SU-DHL-6 (cell line): Measurements from ENCODE around the gene TRAPPC8.

Source experiments
- H2AFZ ChIP-seq: fragments of 200-600 bp; sonication (generic); 2 replicates; pipeline ENCODE4 v1.6.1; 2014; ENCODE audit warnings: low read depth, mild to moderate bottlenecking, moderate library complexity, mixed read lengths, antibody characterized with exemption, low read length; ENCODE audit not compliant: severe bottlenecking
- H3F3A ChIP-seq: fragments of 200-600 bp; shearing (Covaris generic); 2 replicates; pipeline ENCODE4 v1.6.0; 2016; ENCODE audit warnings: antibody characterized with exemption, mild to moderate bottlenecking; ENCODE audit not compliant: insufficient read depth
- H3K27ac ChIP-seq: fragments of 200-600 bp; sonication (generic); 2 replicates; pipeline ENCODE4 v1.5.1; 2016; ENCODE audit warnings: low read depth, mild to moderate bottlenecking, low read length, moderate library complexity, mixed read lengths
- H3K27me3 ChIP-seq: fragments of 200-600 bp; sonication (generic), shearing (Covaris generic); 2 replicates; pipeline ENCODE4 v1.6.0; 2014; ENCODE audit warnings: mild to moderate bottlenecking, low read length
- H3K36me3 ChIP-seq: fragments of 200-600 bp; sonication (generic); 2 replicates; pipeline ENCODE4 v1.6.1; 2014; ENCODE audit warnings: mild to moderate bottlenecking, low read length, mixed read lengths
- H3K4me2 ChIP-seq: fragments of 300-600, 200-600 bp; shearing (Covaris generic), sonication (generic); 2 replicates; pipeline ENCODE4 v1.6.0; 2014; ENCODE audit warnings: low read length, low read depth, mild to moderate bottlenecking; ENCODE audit not compliant: poor library complexity, severe bottlenecking
- H3K4me3 ChIP-seq: fragments of 200-600 bp; sonication (generic); 2 replicates; pipeline ENCODE4 v1.5.1; 2014; ENCODE audit warnings: antibody characterized with exemption, low read length, mild to moderate bottlenecking, mixed read lengths; ENCODE audit not compliant: insufficient read depth, poor library complexity, severe bottlenecking
- H3K79me2 ChIP-seq: fragments of 200-600 bp; sonication (generic); 2 replicates; pipeline ENCODE4 v1.6.1; 2014; ENCODE audit warnings: mild to moderate bottlenecking, low read length, moderate library complexity; ENCODE audit not compliant: insufficient read depth
- H3K9ac ChIP-seq: fragments of 200-600 bp; sonication (generic); 2 replicates; pipeline ENCODE4 v1.7.0; 2014; ENCODE audit warnings: mild to moderate bottlenecking, low read length
- H3K9me2 ChIP-seq: fragments of 200-600 bp; sonication (generic); replicated peaks from 2 replicates; pipeline ENCODE4 v1.6.1; 2014; ENCODE audit warnings: low read length; ENCODE audit not compliant: insufficient read depth
- H3K9me3 ChIP-seq: fragments of 200-600 bp; sonication (generic); 2 replicates; pipeline ENCODE4 v1.6.1; 2014; ENCODE audit warnings: low read length, mixed read lengths; ENCODE audit not compliant: insufficient read depth
- H4K20me1 ChIP-seq: fragments of 200-600 bp; sonication (generic); 2 replicates; pipeline ENCODE4 v1.6.1; 2014; ENCODE audit warnings: low read depth, mild to moderate bottlenecking, antibody characterized with exemption, low read length, moderate library complexity, mixed read lengths
- EZH2phosphoT487 ChIP-seq: fragments of 200-600 bp; sonication (generic), shearing (Covaris generic); conservative IDR thresholded peaks from 2 replicates; pipeline ENCODE4 v1.6.1; 2018; ENCODE audit warnings: mild to moderate bottlenecking, antibody characterized with exemption, low read length, moderate library complexity, mixed read lengths
- TF ChIP-seq, protein P1 (sequence below): fragments of 200-600 bp; sonication (generic); IDR thresholded peaks from one replicate; pipeline ENCODE4 v1.5.1; 2017; ENCODE audit warnings: antibody characterized with exemption, mild to moderate bottlenecking, low read length, moderate library complexity; ENCODE audit not compliant: insufficient read depth, poor library complexity, severe bottlenecking

TRAPPC8 gene

DNA sequence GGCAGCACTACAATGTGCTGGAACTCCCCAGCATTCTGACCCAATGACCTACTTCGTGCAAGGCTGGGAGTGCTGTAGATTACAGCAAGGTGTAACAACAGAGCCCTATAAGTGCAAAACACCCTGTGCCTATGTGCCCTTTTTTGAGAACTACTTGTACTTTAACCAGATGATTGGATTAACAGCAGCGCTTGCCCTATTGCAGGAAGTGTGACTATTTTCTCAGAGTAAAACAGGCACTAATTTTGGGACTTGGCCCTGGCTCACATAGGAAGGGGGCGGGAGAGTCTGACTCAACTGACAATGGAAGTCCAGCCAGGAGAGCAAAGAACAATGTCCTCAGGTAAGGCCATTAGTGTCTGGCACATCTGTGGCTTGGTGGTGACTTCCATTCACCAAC lies 40.1 kb upstream of the TRAPPC8 start:
- H3K4me3 ChIP-seq, result no peak overlapping the region
- no peak overlapping the region for H3K9ac ChIP-seq
- H2AFZ ChIP-seq, result no peak overlapping the region
- no peak overlapping the region for H3K27ac ChIP-seq
- 0 out of 2 replicates have a peak, but pooled peaks cover 4% of the 10 kb centered on the region for H3K9me3 ChIP-seq
- no peaks in the 10 kb centered on the region for H3F3A ChIP-seq
- no peaks in the 10 kb centered on the region for H3K27me3 ChIP-seq
- H3K9me2 ChIP-seq, result no peaks in the 10 kb centered on the region
- no peaks in the 10 kb centered on the region for H3K36me3 ChIP-seq
- no peaks in the 10 kb centered on the region for H4K20me1 ChIP-seq
- H3K79me2 ChIP-seq, result no peaks in the 10 kb centered on the region
- no peak overlapping the region for H3K4me2 ChIP-seq
- TF ChIP-seq, protein P1, sequence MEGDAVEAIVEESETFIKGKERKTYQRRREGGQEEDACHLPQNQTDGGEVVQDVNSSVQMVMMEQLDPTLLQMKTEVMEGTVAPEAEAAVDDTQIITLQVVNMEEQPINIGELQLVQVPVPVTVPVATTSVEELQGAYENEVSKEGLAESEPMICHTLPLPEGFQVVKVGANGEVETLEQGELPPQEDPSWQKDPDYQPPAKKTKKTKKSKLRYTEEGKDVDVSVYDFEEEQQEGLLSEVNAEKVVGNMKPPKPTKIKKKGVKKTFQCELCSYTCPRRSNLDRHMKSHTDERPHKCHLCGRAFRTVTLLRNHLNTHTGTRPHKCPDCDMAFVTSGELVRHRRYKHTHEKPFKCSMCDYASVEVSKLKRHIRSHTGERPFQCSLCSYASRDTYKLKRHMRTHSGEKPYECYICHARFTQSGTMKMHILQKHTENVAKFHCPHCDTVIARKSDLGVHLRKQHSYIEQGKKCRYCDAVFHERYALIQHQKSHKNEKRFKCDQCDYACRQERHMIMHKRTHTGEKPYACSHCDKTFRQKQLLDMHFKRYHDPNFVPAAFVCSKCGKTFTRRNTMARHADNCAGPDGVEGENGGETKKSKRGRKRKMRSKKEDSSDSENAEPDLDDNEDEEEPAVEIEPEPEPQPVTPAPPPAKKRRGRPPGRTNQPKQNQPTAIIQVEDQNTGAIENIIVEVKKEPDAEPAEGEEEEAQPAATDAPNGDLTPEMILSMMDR, result no peak
- no peak for TF ChIP-seq EZH2phosphoT487

DNA sequence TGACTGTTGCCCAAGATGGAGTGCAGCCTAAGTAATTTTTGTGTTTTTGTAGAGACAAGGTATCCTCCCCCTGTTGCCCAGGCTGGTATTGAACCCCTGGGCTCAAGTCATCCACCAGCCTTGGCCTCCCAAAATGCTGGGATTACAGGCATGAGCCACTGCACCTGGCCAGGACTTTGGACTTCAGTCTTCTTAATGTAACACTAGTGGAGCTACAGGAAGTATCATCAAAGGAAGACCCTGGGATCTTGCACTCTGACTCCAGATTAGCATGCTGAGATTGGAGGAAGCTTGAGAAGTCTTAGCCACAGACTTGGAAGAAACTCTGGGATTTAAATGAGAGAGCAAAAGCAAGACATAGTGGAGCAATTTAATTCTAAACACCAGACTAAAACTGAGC lies 37.9 kb upstream of the TRAPPC8 start:
- no peak overlapping the region for H3K4me3 ChIP-seq
- H3F3A ChIP-seq, result no peaks in the 10 kb centered on the region
- H3K9me3 ChIP-seq, result 0 out of 2 replicates have a peak, but pooled peaks cover 4% of the 10 kb centered on the region
- no peak overlapping the region for H2AFZ ChIP-seq
- no peaks in the 10 kb centered on the region for H3K36me3 ChIP-seq
- no peaks in the 10 kb centered on the region for H4K20me1 ChIP-seq
- H3K9ac ChIP-seq, result no peak overlapping the region
- H3K79me2 ChIP-seq, result no peaks in the 10 kb centered on the region
- TF ChIP-seq, protein P1, result no peak
- no peak for TF ChIP-seq EZH2phosphoT487
- H3K27ac ChIP-seq, result no peak overlapping the region
- no peaks in the 10 kb centered on the region for H3K27me3 ChIP-seq
- H3K9me2 ChIP-seq, result no peaks in the 10 kb centered on the region
- H3K4me2 ChIP-seq, result no peak overlapping the region

DNA sequence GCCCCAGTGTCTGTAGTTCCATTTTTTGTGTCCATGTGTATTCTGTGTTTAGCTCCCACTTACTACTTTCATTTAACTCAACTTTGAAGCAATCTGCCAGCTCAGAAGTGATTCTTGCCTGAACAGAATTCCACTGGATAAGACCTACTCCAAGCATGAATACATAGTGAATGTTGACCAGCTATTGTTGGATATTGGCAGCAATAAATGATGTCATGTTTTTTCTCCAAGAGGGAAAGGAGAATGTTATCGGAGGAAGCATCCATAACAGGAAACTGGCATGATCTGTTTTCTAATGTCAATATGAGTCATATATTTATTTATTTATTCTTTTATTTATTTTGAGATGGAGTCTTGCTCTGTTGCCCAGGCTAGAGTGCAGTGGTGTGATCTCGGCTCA lies 36.8 kb upstream of the TRAPPC8 start:
- Histone ChIP-seq H3K4me3 (no peak overlapping the region), H3K36me3 (no peaks in the 10 kb centered on the region), H2AFZ (no peak overlapping the region), H3K9me3 (peaks cover 7% of the 10 kb centered on the region; the same call in 1 of the 2 replicates), H3K9me2 (no peaks in the 10 kb centered on the region), H3K4me2 (no peak overlapping the region), H3K27me3 (no peaks in the 10 kb centered on the region), H3K79me2 (no peaks in the 10 kb centered on the region), H4K20me1 (no peaks in the 10 kb centered on the region), H3K27ac (no peak overlapping the region), H3K9ac (no peak overlapping the region), H3F3A (no peaks in the 10 kb centered on the region)
- TF ChIP-seq, protein P1, result no peak
- no peak for TF ChIP-seq EZH2phosphoT487

DNA sequence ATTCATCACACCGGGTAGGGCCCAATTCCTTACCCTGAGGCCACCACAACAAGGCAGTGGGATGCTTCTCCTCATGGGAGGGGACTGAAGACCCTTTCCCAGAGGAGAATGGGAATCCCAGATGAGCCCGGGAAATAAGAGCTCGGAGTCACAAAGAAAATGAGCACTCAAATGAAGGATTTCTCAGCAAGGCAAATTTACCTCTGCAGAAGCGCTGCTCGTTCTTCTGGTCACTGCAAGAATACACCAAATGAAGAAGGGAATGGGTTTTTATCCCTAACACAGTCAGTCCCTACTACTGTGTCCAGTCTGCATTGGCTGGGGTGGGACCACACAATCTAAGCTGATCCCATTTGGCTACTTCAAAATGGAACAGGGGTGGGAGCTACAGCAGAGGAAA lies 35.7 kb upstream of the TRAPPC8 start:
- H3K27me3 ChIP-seq, result no peaks in the 10 kb centered on the region
- H2AFZ ChIP-seq, result no peak overlapping the region
- H3K4me3 ChIP-seq, result no peak overlapping the region
- H4K20me1 ChIP-seq, result no peaks in the 10 kb centered on the region
- TF ChIP-seq, protein P1, result no peak
- no peak for TF ChIP-seq EZH2phosphoT487
- H3K9ac ChIP-seq, result no peak overlapping the region
- no peaks in the 10 kb centered on the region for H3F3A ChIP-seq
- no peaks in the 10 kb centered on the region for H3K36me3 ChIP-seq
- H3K79me2 ChIP-seq, result no peaks in the 10 kb centered on the region
- H3K4me2 ChIP-seq, result no peak overlapping the region
- H3K9me2 ChIP-seq, result no peaks in the 10 kb centered on the region
- peaks cover 18% of the 10 kb centered on the region for H3K9me3 ChIP-seq
- no peak overlapping the region for H3K27ac ChIP-seq
